ENCODE results near the gene F12. TPM values are rescaled to one million over a fixed set of nuclear protein-coding genes. Genes with fewer than 3 reads are reported as not detected.

Gene F12
- total RNA-seq, 1 donor, result not detected

- H3K27ac ChIP-seq (ENCODE audit: low read depth, low read length), result no peak overlapping the region
- peaks cover 79% of the 10 kb centered on the region for H4K20me1 ChIP-seq (ENCODE audit: insufficient read depth, low read length)
- peaks cover 18% of the 10 kb centered on the region for H3K36me3 ChIP-seq (ENCODE audit: insufficient read depth, low read length)
- no peak overlapping the region for H3K4me3 ChIP-seq (ENCODE audit: insufficient read depth, low read length)
- TF ChIP-seq CTCF (IDR thresholded peaks at IDR 0.05; ENCODE audit: extremely low read depth, low read depth, low read length), result no peak
- peaks cover 25% of the 10 kb centered on the region for H3K4me1 ChIP-seq (ENCODE audit: insufficient read depth, low read length)
- peaks cover 15% of the 10 kb centered on the region for H3K79me2 ChIP-seq (ENCODE audit: insufficient read depth, low read length)
- no peaks in the 10 kb centered on the region for H3K27me3 ChIP-seq (ENCODE audit: insufficient read depth, low read length)
- H2AFZ ChIP-seq (ENCODE audit: low read length), result no peak overlapping the region
- H3K9me3 ChIP-seq (ENCODE audit: low read depth, low read length), result no peaks in the 10 kb centered on the region
- DNase-seq (ENCODE audit: insufficient read length, low spot score, missing footprints), result peak; percentile 78
- H3K4me2 ChIP-seq (ENCODE audit: insufficient read depth, low read length), result no peak overlapping the region
Observed at GRCh38 chr5:177452688-177453638, 43.6 kb upstream of the F12 start.

GRCh38 chr5:177450667-177451424, 41.5 kb upstream of the F12 start:
- Histone ChIP-seq H4K20me1 (ENCODE audit: insufficient read depth, low read length) (peaks cover 63% of the 10 kb centered on the region), H3K9me3 (ENCODE audit: low read depth, low read length) (no peaks in the 10 kb centered on the region), H3K36me3 (ENCODE audit: insufficient read depth, low read length) (peaks cover 7% of the 10 kb centered on the region), H3K79me2 (ENCODE audit: insufficient read depth, low read length) (peaks cover 15% of the 10 kb centered on the region), H3K4me1 (ENCODE audit: insufficient read depth, low read length) (peaks cover 34% of the 10 kb centered on the region), H3K4me2 (ENCODE audit: insufficient read depth, low read length) (no peak overlapping the region), H3K27ac (ENCODE audit: low read depth, low read length) (no peak overlapping the region), H3K4me3 (ENCODE audit: insufficient read depth, low read length) (no peak overlapping the region), H2AFZ (ENCODE audit: low read length) (no peak overlapping the region), H3K27me3 (ENCODE audit: insufficient read depth, low read length) (no peaks in the 10 kb centered on the region)
- no peak for DNase-seq (ENCODE audit: insufficient read length, low spot score, missing footprints)
- TF ChIP-seq CTCF (IDR thresholded peaks at IDR 0.05; ENCODE audit: extremely low read depth, low read depth, low read length), result no peak

GRCh38 chr5:177449140-177450061, 40.0 kb upstream of the F12 start:
- no peak overlapping the region for H3K4me2 ChIP-seq (ENCODE audit: insufficient read depth, low read length)
- no peak for DNase-seq (ENCODE audit: insufficient read length, low spot score, missing footprints)
- no peak overlapping the region for H2AFZ ChIP-seq (ENCODE audit: low read length)
- no peak for TF ChIP-seq CTCF (IDR thresholded peaks at IDR 0.05; ENCODE audit: extremely low read depth, low read depth, low read length)
- peaks cover 15% of the 10 kb centered on the region for H3K79me2 ChIP-seq (ENCODE audit: insufficient read depth, low read length)
- no peaks in the 10 kb centered on the region for H3K9me3 ChIP-seq (ENCODE audit: low read depth, low read length)
- no peak overlapping the region for H3K4me3 ChIP-seq (ENCODE audit: insufficient read depth, low read length)
- peaks cover 26% of the 10 kb centered on the region for H3K4me1 ChIP-seq (ENCODE audit: insufficient read depth, low read length)
- H3K27me3 ChIP-seq (ENCODE audit: insufficient read depth, low read length), result no peaks in the 10 kb centered on the region
- peaks cover 54% of the 10 kb centered on the region for H4K20me1 ChIP-seq (ENCODE audit: insufficient read depth, low read length)
- H3K27ac ChIP-seq (ENCODE audit: low read depth, low read length), result no peak overlapping the region
- peaks cover 7% of the 10 kb centered on the region for H3K36me3 ChIP-seq (ENCODE audit: insufficient read depth, low read length)

Data from osteoblast (primary cell).